Body of pancreas (tissue), 4 donors: ENCODE measurements around the gene FAM25A.

Experiments
- POLR2A ChIP-seq, 3 donors: fragments of 450-650 bp; IDR thresholded peaks; one replicate each; pipeline ENCODE4 v1.6.1; 2016; ENCODE audit warnings: antibody characterized with exemption in 3 of 3, mild to moderate bottlenecking in 2 of 3
- TF ChIP-seq, protein P1 (sequence below), 7 experiments: fragments of 450-650 bp in 4 of 7; fragments of 200-600 bp in 3 of 7; sonication (generic) in 3 of 7; IDR thresholded peaks; one replicate each; pipeline ENCODE4 v1.5.1; 2016 to 2019; ENCODE audit warnings: antibody characterized with exemption in 7 of 7

DNA sequence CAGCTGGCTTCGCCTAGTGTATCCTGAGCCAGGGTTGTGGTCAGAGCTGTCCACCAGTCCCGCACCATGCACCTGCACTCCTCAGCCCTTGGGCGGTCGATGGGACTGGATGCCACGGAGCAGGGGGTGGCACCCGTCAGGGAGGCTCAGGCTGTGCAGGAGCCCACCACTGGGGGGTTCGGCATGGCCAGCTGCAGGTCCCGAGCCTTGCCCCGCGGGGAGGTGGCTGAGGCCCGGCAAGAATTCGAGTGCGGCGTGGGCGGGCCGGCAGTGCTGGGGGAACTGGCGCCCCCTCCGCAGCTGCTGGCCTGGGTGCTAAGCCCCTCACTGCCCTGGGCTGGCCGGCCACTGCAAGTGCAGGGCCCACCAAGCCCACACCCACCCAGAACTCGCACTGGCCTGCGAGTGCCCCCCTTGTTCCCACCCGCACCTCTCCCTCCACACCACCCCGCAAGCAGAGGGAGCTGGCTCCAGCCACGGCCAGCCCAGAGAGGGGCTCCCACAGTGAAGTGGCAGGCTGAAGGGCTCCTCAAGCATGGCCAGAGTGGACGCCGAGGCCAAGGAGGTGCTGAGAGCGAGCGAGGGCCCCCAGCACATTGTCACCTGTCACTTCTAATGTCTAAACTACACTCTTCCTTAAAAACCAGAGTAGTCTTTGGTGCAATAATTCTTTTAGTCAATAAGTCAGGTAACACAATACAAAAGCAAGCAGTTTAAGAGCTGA lies 11.0 kb downstream of the FAM25A start:
- TF ChIP-seq, protein P1, sequence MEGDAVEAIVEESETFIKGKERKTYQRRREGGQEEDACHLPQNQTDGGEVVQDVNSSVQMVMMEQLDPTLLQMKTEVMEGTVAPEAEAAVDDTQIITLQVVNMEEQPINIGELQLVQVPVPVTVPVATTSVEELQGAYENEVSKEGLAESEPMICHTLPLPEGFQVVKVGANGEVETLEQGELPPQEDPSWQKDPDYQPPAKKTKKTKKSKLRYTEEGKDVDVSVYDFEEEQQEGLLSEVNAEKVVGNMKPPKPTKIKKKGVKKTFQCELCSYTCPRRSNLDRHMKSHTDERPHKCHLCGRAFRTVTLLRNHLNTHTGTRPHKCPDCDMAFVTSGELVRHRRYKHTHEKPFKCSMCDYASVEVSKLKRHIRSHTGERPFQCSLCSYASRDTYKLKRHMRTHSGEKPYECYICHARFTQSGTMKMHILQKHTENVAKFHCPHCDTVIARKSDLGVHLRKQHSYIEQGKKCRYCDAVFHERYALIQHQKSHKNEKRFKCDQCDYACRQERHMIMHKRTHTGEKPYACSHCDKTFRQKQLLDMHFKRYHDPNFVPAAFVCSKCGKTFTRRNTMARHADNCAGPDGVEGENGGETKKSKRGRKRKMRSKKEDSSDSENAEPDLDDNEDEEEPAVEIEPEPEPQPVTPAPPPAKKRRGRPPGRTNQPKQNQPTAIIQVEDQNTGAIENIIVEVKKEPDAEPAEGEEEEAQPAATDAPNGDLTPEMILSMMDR (IDR thresholded peaks at IDR 0.05), result no peak
- TF ChIP-seq POLR2A (IDR thresholded peaks at IDR 0.05), result no peak
